ENCODE results near the gene NRP2. TPM values are rescaled to one million over a fixed set of nuclear protein-coding genes. Genes with fewer than 3 reads are reported as not detected.

Gene NRP2
- total RNA-seq, 1 experiment from 2014 or later = 1.2 TPM

DNA sequence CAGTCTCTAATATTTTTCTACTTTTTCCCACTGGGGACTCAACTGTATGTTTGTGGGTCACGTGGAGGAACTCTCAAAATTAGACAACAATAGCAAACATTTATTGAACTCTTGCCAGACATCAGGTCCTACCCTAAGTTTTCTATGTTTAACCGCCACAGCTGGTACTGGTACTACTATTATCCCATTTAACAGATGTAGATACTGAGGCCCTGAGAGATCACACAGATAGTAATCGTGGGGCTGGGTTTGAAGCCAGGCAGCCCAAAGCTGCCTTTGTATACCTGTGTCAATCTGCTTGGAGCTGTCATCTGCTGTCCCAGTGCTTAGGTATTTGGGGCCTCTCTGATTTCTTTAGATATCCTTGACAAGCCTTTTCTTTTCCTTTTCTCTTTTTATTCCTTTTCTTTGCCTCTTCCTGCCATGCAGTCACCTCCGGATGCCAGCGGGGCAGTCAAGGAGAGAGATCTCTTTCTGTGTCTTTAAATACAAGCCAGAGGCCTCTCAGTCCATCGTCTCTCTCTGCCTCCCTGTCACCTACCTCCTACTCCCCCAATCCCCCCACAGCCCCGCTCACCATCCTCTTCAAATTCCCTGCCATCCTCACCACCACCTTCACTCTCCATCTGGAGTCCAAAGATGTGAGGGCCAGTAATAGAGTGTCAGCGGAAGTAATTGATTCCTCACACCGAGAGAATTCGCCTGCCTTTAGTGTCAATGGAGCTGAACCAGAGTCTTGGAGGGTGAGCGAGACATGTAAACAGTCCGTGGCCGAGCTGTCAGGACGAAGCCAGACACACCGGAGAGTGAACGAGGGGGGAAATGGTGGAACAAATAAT lies 23.4 kb downstream of the NRP2 start:
- BruUV-seq (replicated peaks) = no TSS peak
- H3K4me3 ChIP-seq (replicated peaks in 1 of 2; ENCODE audit: low read depth in 1 of 2, low read length in 2 of 2) = no peak overlapping the region
- no peaks in the 10 kb centered on the region for H3K9me2 ChIP-seq (ENCODE audit: insufficient read depth)
- no peak overlapping the region for H3K4me2 ChIP-seq (ENCODE audit: low read length)
- no peak for DNase-seq (ENCODE audit: low read depth, low spot score)
- H3K9me3 ChIP-seq (ENCODE audit: control insufficient read depth in 1 of 2, insufficient read depth in 1 of 2, low read depth in 1 of 2, low read length in 2 of 2) = no peaks in the 10 kb centered on the region
- no peak overlapping the region for H2AFZ ChIP-seq (ENCODE audit: low read depth, low read length, poor library complexity, severe bottlenecking)
- TF ChIP-seq FOSL1 (IDR thresholded peaks at IDR 0.05; ENCODE audit: low read depth) = no peak
- TF ChIP-seq RAD21 (IDR thresholded peaks at IDR 0.05; ENCODE audit: low read depth) = no peak
- TF ChIP-seq EZH2 (IDR thresholded peaks at IDR 0.05) = no peak
- no peak for TF ChIP-seq ELF1 (IDR thresholded peaks at IDR 0.05; ENCODE audit: borderline replicate concordance, low read depth)
- TF ChIP-seq EZH2phosphoT487 (IDR thresholded peaks at IDR 0.05; ENCODE audit: borderline replicate concordance) = no peak
- TF ChIP-seq CBX3 (IDR thresholded peaks at IDR 0.05; ENCODE audit: low read depth) = no peak
- no peak for TF ChIP-seq ZBTB33 (IDR thresholded peaks at IDR 0.05; ENCODE audit: extremely low read depth, insufficient replicate concordance, low read length)
- TF ChIP-seq POLR2A (IDR thresholded peaks at IDR 0.05; ENCODE audit: borderline replicate concordance, extremely low read depth, insufficient read depth, insufficient read length) = no peak
- TF ChIP-seq, protein P1, sequence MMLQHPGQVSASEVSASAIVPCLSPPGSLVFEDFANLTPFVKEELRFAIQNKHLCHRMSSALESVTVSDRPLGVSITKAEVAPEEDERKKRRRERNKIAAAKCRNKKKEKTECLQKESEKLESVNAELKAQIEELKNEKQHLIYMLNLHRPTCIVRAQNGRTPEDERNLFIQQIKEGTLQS (IDR thresholded peaks at IDR 0.05) = no peak
- TF ChIP-seq, protein P2, sequence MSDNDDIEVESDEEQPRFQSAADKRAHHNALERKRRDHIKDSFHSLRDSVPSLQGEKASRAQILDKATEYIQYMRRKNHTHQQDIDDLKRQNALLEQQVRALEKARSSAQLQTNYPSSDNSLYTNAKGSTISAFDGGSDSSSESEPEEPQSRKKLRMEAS (IDR thresholded peaks at IDR 0.05) = no peak
- no peak for TF ChIP-seq SIN3A (IDR thresholded peaks at IDR 0.05; ENCODE audit: low read depth)
- TF ChIP-seq EGR1 (IDR thresholded peaks at IDR 0.05; ENCODE audit: low read depth) = no peak
- TF ChIP-seq POLR2AphosphoS5 (IDR thresholded peaks at IDR 0.05; ENCODE audit: low read depth, low read length) = no peak
- no peak for TF ChIP-seq ZNF274 (IDR thresholded peaks at IDR 0.05; ENCODE audit: low read depth, low read length)
- TF ChIP-seq SRF (IDR thresholded peaks at IDR 0.05; ENCODE audit: low read depth) = no peak
- H3K79me2 ChIP-seq (ENCODE audit: insufficient read depth, low read length) = no peaks in the 10 kb centered on the region
- H3K27me3 ChIP-seq (ENCODE audit: insufficient read depth, low read length) = no peaks in the 10 kb centered on the region
- H3K9ac ChIP-seq (ENCODE audit: low read length) = no peak overlapping the region
- peaks cover 5 to 30% of the 10 kb centered on the region in 2 experiments for H3K4me1 ChIP-seq (ENCODE audit: control insufficient read depth in 1 of 2, insufficient read depth in 2 of 2, low read length in 2 of 2)
- intact Hi-C loops (cut with micrococcal nuclease) = no loop called here
- no peak for ATAC-seq
- no peaks in the 10 kb centered on the region for H4K20me1 ChIP-seq (ENCODE audit: insufficient read depth)
- H3K36me3 ChIP-seq (ENCODE audit: control insufficient read depth in 1 of 2, insufficient read depth in 2 of 2, low read length in 2 of 2) = no peaks in the 10 kb centered on the region
- ChIA-PET POLR2A (no interaction called here), RAD21 (ENCODE audit: low non-redundant PET in 1 of 2, low total read pairs in 2 of 2, uncharacterized antibody in 2 of 2, unreplicated experiment in 2 of 2) (no interaction called here), CTCF (interaction anchor here (0.8 to 1.1 kb wide), 2 partner anchors 11 to 15 kb away, joined by 3 read pairs; no protein-coding TSS in a partner anchor)
- no peak overlapping the region for H3K27ac ChIP-seq (ENCODE audit: low read depth, low read length)

All from HCT116 (cell line).